Stimulated activated CD4-positive, alpha-beta T cell treated with anti-CD3 and anti-CD28 coated beads, Interleukin-15, amount 100 ng/mL, for 48 hours (primary cell): ENCODE results near the gene ZNF653.

Experiments
- DNase-seq, 2 donors: peaks; one replicate each; pipeline ENCODE4 v3.0.0-alpha.2; 2020; ENCODE audit warnings: low read depth in 2 of 2

ZNF653 gene

DNA sequence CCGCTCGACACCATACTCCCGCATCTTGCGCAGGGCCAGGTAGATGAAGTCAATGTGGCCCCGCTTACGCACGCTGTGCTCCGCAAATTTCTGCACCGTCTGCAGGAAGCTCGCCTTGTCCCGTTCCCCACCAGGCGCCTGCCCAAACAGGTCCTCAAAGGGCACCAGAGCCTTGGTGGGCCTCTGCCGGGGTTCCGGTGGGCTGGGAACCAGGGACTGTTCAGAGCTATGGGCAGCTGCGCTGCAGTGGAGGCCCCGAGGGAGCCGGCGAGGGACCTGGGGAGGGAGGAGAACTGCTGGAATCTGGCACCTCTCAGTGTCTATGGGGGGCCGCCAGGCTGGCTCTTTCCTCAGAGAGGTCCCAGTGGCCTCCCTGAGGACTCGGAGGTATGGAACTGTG, 8.3 kb upstream of the ZNF653 start:
- DNase-seq = no peak

DNA sequence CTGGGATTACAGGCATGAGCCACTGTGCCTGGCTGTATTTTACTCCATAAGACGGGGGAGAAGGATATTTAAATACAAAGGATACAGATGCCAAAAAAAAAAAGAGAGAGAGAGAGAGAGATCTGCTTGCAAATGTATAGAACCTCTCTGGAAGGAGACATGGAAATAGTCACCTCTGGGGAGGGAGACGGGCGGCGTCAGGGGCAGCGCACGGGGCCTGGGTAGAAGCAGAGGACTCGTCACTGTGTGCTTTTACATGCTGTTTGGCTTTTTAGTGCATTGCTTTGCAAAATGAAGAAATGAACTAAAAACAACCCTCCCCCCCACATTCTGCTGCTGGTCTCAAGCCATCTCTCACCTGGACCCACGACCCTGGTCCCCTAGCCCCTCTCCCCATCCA, 4.8 kb upstream of the ZNF653 start:
- DNase-seq = no peak

DNA sequence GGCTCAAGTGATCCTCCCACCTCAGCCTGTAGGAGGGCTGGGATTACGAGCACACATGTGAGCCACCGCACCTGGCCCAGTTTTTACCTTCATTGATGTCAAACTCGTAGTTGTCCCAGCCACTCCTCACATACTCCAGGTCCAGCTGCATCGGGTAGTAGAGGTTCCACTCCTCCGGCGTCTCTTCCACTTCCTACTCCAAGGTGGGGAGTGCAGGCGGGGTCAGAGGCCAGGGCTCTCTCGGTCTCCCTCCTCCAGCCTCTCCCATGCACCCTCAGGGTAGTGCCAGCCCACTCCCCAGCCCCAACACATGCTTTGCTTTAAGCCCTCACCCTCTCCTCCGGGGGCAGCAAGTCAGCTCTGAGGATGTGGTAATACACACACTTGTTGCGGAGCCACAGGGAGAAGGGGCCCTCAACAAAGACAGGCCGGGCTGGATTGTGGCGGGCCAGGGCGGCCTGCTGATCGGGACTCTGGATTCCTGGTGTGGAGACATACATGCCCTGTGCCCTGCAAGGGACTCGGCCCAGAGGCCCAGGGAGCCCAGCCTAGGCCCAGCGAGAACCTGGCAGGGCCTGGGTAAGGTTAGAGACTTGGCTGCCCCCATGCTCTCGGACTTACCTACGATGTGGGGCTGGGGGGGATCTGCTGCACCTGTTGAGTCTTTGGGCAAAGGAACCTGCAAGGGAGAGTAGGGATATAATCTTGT, 1.9 kb upstream of the ZNF653 start:
- DNase-seq = no peak

DNA sequence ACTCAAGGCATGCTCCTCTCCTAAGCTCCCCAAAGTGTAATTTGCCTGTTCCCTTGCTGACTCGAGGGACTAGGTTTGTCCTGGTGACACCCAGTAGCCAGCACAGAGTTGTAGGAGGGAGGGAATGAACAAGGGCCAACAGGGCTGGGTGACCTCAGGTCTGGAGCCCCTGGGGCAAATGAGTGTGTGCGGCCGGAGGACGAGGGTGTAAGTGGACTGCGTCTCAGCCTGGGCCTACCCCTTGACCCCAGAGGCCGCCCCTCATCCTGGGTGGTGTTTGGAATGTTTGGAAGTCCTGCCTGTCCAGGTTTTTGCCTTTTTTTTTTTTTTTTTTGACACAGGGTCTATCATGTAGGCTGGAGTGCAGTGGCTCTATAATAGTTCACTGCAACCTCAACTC, 1.3 kb upstream of the ZNF653 start:
- no peak for DNase-seq

DNA sequence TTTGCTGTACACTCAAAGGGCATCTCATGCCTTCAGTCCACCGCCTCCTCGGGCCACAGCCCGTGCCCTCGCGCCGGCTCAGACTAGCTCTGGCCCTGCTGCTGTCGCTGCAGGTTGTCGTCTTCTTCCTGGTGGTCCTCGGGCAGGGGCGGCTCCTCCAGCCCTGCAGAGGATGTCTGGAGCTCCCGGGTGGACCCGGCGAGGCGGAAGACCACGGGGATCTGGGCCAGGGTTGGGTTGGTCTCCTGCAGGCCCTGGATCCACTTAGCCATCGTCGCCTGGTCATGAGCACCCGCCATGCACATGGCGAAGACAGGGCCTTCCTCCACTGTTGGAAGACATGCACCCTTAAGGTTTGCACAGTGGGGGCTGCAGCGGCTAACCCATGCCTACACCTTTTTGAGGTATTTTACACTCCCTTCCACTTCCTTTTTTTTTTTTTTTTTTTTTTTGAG, 489 bp upstream of the ZNF653 start:
- DNase-seq = peak in 1 of 2 donors; percentile 16

DNA sequence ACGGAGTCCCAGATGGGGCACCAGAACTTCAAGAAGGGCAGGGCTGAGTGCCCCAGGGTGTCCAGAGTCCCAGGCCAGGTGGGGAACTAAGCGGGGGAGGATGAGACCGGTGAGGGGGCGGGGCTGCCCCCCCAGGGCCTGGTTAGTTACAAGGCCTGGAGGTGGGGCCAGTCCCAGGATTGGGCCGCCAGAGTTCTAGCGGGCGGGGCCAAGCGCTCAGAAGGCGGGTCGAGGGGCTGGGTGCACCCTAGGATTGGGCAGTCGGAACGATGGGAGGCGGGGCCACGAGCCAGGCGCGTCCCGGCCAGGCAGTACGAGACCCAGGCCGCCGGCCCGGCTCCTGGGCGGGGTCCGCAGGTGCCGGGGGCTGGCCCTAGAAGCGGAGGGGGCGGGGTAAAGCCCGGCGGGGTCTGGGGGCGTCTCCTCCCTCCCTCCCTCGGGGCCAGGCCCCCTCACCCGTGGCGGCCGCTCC, 571 bp downstream of the ZNF653 start:
- peak; percentile 93 to 97 for DNase-seq

DNA sequence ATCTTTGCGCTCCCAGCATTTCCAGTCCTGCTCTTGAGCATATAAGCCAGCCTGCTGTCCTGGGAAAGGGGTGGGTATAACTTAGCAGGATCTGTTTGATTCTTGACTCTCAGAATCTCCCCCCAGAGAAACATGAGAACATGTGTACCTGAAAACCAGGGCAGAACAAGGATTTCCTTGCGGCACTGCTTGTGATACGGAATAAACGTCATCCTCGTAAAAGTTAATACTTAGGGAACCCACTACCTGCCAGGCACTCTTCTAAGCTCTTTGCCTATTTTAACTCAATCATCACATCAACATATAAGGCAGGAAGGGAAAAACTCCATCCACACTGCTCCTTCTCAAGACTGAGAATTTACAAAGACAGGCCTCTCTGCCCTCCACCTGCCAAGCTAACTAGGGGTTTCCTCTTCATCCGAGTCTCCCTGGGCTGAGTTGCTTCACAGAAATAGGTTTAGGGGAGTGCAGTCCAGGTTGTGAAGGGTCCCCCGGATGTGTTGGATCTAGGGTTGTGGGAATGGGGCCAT, 1.1 kb downstream of the ZNF653 start:
- no peak for DNase-seq

DNA sequence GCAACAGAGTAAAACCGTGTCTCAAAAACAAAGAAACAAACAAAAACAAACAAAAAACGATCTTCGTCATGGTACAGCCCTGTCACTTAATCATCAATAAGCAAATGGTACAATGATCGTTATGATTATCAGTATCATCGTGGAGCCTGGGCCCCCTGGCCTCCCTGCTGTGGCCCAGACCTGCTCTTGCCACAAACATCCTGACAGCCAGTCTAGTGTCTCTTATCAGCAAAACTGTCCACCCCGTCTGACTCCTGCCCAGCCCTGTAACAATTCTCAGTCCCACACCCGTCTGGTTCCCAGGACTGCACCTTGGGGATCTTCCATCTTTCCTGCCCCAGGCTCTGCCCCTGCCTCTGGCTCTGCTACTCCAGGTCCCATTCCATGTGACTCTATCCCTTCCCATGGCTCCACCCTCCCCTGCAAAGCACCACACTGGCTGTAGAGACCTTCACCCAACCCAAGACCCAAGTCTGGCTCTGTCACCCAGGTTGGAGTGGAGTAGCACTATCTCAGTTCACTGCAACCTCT, 5.7 kb downstream of the ZNF653 start:
- no peak for DNase-seq

DNA sequence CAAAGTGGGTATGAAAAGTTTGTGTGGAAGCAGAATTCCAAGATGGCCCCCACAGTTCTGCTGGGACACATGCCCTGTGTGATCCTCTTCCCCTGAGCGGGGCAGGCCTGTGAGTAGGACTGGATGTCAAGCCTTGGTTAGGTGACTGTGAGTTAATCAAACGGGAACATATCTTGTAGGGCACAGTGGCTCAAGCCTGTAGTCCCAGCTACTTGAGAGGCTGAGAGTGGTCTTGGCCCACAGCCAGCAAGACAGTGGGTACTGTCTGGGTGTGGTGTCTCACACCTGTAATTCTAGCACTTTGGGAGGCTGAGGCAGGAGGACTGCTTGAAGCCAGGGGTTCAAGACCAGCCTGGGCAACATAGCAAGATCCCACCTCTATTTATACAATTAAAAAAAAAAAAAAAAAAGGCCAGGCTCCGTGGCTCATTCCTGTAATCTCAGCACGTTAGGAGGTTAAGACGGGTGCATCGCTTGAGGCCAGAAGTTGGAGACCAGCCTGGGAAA, 6.4 kb downstream of the ZNF653 start:
- DNase-seq = no peak

DNA sequence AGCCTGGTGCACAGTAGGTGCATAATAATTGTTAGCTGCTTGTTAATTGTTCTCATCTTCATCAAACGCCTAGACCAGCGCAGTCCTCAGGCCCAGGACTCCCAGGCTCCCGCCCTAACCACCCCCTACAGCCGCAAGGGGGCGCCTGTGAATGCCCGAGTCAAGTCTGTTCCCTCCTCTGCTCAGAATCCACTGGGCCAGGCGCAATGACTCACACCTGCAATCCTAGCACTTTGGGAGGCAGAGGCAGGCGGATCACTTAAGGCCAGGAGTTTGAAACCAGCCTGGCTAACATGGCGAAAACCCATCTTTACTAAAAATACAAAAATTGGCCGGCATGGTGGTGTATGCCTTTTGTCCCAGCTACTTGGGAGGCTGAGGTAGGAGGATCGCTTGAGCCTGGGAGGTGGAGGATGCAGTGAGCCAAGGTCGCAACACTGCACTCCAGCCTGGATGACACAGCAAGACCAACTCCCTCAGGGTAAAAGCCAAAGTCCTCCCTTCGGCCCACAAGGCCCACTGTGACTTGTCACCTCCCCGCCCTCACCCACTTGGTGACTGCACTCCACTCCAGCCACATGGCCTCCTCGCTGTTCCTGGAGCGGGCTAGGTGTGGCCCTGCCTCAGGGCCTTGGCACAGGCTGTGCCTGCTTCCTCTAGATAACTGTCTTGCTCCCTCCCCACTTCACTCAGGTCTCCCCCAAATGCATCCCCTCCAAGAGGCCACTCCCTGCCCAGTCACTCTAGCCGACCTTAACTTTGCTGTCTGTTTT, 9.1 kb downstream of the ZNF653 start:
- DNase-seq = peak; percentile 49 to 62

DNA sequence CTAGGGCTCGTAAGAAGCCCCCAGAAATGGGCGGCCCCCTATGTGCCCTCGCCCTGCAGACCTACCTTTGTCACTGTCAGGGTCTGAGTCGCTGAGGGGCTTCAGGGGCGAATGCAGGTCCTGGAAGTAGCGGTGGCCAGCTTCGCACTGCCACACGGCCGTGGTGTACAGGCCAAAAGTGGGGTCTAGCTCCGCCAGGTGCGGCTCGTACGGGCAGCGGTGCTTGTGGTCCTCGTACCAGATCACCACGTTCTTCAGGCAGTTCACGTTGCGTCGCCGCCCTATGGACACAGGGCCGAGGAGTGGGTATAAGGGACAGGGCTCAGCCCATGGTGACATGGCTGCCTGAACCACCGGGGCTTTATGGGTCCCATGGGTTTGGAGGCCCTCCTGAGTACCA, 9.8 kb downstream of the ZNF653 start:
- no peak for DNase-seq

DNA sequence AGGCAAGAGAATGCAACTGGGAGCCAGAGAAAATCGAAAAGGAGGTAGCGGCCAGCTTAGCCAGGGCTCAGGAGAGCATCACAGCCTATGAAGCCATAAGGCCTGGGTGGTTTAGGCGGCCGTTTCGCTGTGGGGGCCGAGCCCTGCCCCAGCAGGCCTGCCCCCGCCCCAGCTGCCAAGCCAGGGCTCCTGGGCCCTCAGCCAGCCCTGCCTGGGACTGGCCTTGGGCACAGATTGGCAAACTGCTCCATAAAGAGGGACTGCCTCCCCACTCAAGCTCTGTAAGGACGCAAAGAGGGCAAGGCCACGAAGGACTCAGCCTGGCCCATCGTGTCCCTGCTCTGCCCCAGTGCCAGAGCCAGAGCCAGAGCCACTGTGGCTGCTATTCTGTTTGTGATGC, 10.2 kb downstream of the ZNF653 start:
- no peak for DNase-seq

DNA sequence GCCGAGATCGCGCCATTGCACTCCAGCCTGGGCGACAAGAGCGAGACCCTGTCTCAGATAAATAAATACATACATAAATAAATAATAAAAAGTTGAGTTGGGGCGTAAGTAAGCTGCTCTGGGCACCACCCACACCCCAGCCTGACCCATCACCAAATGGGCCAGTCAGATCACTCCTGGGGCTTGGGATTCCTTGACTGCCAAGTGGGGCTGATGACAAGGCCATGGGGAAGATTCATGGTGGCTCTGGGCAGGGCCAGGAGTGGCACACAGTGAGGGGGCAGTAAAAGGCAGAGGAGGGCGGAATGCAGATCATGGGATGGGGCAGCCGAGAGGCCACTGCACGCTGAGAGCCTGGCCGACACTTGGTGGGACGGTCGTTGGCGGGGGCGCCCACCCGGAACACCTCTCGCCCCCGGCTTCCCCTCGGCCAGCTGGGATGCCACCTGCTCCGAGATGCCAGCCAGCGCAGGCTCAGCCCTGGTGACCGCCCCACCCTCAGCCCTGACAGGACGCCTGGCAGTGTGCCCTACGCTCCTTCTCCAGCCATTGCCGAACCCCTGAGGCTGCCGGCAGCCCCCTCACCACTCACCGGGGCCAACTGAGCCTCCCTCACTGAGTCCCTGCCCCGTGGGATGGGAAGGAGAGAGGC, 10.9 kb downstream of the ZNF653 start:
- DNase-seq = no peak

DNA sequence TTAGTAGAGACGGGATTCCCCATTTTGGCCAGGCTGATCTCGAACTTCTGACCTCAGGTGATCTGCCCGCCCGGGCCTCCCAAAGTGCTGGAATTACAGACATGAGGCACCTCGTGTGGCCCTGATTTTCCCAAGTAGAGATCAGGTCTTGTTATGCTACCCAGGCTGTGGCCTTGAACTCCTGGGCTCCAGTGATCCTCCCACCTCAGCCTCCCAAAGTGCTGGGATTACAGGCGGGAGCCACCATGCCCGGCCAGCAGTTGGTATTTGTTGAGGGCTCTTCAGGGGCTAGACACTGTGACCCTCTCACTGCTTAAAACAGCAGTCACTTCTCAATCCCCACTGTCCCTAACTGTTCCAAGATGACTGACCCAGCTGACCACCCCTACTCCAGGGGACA, 16.3 kb downstream of the ZNF653 start:
- no peak for DNase-seq

DNA sequence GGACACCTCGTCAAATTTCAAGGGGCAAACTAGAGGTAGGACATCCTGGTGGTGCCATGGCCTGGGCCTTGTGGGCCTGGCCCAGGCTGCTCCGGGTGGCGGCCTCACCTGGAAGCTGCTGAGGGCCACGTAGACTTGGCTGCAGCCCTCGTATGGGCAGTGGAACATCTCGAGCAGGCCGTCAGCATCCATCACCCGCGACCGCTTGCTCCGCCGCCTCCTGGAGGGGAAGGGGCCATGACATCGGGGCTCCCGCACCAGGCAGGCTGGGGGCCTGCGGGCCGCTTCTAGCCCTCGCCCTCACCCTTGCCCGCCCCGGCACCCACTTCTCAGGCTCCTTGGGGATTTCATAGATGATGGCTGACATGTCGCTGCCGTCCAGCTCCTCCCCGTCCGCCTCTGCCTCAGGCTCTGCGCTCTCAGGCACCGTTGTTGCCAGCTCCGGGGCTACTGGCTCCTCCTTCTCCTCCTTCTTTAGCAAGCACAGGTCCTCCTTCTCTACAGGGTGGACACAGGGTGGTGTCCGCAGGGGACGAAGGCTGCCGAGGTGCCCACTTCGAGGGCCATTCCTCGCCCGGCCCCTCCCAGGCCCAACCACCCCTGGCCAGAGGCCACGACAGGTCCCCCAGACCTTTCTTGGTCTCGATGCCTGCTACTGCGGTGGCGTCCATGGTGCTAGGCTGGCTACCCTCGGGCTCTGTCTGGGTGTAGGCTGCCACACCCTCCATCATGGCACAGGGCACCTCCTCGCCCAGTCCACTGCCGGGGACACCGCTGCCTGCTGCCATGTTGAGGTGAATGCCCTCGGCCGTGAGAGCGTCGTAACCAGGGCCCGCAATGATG, 18.8 kb downstream of the ZNF653 start:
- DNase-seq = no peak

DNA sequence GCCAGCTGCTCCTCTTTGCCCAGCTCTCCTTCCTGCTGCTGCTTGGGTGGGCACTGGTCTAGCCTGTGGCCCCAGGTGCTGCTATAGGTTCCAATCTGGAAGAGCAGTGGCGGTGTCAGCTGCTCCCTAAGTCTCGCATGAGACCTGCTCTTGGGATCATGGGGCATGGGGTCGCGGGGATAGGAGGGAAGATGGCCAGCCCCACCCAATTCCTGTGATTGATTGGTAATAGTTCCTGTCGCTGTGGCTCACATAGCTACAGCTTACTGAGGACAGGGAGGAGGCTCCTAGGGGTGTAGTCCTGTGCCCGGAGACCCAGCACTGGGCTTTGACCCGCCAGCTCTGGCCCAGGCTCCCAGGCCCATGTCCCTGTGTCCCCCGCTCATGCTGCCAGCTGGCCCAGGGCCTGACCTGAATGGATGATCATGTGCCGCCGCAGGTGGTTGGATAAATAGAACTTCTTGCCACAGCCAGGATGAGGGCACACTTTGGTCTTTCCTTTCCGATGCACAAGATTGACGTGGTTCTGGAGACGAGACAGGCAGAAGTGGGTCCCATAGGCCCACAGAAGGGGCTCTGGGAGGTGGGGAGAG, 20.3 kb downstream of the ZNF653 start:
- no peak for DNase-seq

DNA sequence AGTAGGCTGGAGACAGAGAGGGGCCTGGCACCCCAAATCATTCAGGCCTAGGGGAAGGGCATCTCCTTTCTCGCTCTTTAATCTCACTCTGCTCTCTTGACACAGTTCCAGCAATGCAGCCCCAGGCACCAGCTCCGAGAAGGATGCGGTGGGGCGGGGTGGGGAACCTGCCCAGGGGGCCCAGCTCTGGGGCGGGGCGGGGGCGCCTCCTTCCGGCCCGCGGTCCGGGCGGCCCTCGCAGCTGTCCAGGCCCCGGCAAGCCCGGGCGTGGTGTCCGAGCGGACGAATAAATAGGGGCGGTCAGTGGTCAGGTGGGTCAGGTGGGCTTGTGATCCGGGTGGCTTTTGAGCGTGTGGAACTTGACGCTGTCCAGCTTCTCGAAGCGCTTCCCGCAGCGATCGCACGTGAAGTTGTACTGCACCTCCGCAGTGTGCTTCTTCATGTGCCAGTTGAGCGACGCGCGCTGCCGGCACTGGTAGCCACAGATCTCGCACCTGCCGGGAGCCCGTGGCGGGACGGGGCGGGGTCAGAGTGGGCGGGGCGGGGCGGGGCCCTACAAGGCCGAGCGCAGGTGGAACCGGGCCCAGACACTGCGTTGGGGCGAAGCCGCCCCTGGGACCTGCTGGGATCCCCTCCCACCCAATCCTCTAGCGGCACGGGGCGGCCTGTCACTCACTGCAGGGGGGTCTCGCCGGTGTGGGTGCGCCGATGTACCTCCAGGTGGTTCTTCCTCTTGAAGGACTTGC, 22.1 kb downstream of the ZNF653 start:
- DNase-seq = no peak

DNA sequence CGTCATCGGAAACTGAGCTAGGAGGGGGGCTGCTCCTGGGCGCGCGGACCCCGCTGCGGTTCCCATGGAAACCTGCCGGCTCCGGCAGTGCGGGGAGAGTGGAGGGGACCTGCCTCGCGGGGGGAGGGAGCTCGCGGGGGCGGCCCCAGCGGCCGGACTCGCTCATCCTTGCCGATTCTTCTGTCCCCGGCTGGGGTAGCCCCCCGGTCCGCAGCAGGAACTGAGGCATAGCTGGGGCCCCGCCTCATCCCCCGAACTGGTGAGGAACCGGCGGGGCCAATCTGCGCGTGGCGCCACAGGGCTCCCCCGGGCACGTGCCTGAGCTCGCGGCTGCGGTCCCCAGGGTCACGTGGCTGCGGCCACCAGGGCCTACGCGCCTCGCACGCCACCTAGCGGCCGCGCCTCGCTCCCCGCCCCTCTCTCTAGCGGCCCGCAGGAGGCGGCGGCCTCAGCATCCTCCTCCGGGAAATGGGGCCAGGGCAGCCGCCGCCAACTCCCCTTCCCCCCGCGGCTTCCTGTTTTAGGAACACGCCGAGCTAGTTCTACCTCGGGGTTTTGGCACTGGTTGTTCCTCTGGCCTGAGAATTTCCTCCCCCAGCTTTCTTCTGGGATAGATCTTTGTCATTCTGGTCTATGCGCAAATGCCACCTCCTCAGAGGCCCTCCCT, 23.1 kb downstream of the ZNF653 start:
- peak; percentile 77 to 78 for DNase-seq
